Neural progenitor cell (in vitro differentiated cells): ENCODE data around the gene HTR7.

Experiments used
- EZH2 ChIP-seq: fragments of 200-600 bp; sonication (generic); IDR thresholded peaks from 2 replicates; pipeline ENCODE4 v1.6.1; 2017; ENCODE audit warnings: antibody characterized with exemption, mild to moderate bottlenecking, moderate library complexity
- TF ChIP-seq, protein P1 (sequence below): fragments of 200-600 bp; sonication (generic); IDR thresholded peaks from 2 replicates; pipeline ENCODE4 v1.5.1; 2017; ENCODE audit warnings: antibody characterized with exemption, mild to moderate bottlenecking

DNA sequence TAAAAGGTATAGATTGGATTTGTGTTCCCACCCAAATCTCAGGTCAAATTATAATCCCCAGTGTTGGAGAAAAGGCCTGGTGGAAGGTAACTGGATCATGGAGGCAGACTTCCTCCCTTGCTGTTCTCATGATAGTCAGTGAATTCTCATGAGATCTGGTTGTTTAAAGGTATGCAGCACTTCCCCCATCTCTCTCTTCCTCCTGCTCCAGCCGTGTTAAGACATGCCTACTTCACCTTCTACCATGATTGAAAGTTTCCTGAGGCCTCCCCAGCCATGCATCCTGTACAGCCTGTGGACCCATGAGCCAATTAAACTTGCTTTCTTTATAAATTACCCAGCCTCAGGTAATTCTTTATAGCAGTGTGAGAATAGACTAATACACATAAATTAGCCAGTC is 39.1 kb downstream of the HTR7 start:
- TF ChIP-seq, protein P1, sequence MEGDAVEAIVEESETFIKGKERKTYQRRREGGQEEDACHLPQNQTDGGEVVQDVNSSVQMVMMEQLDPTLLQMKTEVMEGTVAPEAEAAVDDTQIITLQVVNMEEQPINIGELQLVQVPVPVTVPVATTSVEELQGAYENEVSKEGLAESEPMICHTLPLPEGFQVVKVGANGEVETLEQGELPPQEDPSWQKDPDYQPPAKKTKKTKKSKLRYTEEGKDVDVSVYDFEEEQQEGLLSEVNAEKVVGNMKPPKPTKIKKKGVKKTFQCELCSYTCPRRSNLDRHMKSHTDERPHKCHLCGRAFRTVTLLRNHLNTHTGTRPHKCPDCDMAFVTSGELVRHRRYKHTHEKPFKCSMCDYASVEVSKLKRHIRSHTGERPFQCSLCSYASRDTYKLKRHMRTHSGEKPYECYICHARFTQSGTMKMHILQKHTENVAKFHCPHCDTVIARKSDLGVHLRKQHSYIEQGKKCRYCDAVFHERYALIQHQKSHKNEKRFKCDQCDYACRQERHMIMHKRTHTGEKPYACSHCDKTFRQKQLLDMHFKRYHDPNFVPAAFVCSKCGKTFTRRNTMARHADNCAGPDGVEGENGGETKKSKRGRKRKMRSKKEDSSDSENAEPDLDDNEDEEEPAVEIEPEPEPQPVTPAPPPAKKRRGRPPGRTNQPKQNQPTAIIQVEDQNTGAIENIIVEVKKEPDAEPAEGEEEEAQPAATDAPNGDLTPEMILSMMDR: no peak
- TF ChIP-seq EZH2: no peak
